GM18907 (cell line): ENCODE measurements around the gene PIK3CA.
"Not testable (repeated sequence)": the region's sequence is repeated elsewhere in the genome, so short reads cannot be mapped to it uniquely, and the experiment has no call there.

Experiments
- ATAC-seq: cut with Tn5 transposase; IDR thresholded peaks from one replicate; pipeline ENCODE4 v1.9.1; 2021; ENCODE audit warnings: mild to moderate bottlenecking, moderate library complexity; ENCODE audit not compliant: unreplicated experiment

Gene PIK3CA

GRCh38 chr3:179147873-179148615, at the start of gene PIK3CA:
Gene PIK3CA (plus strand): TSS chr3:179148357. CDS start chr3:179198826, 50,469 bp downstream.
- ATAC-seq: peak; percentile 85

- no peak for ATAC-seq
These were observed 49.6 kb upstream of the PIK3CA start for GRCh38 chr3:179098388-179099077.

- ATAC-seq: no peak
These were observed 47.5 kb upstream of the PIK3CA start for GRCh38 chr3:179100652-179101051.

GRCh38 chr3:179105881-179106280, 42.3 kb upstream of the PIK3CA start:
- no peak for ATAC-seq

GRCh38 chr3:179107617-179108016, 40.5 kb upstream of the PIK3CA start:
- ATAC-seq: no peak

- no peak for ATAC-seq
These were observed 40.1 kb upstream of the PIK3CA start for GRCh38 chr3:179108086-179108485.

GRCh38 chr3:179113903-179114302, 34.3 kb upstream of the PIK3CA start:
- ATAC-seq: no peak

GRCh38 chr3:179115444-179115843, 32.7 kb upstream of the PIK3CA start:
- not testable (repeated sequence) for ATAC-seq

- no peak for ATAC-seq
These were observed 31.3 kb upstream of the PIK3CA start for GRCh38 chr3:179116816-179117215.

GRCh38 chr3:179132191-179132890, 15.8 kb upstream of the PIK3CA start:
- not testable (repeated sequence) for ATAC-seq

- no peak for ATAC-seq
These were observed 14.6 kb upstream of the PIK3CA start for GRCh38 chr3:179133575-179133974.

GRCh38 chr3:179136195-179136594, 12.0 kb upstream of the PIK3CA start:
- no peak for ATAC-seq

GRCh38 chr3:179141890-179142289, 6.3 kb upstream of the PIK3CA start:
- no peak for ATAC-seq

- ATAC-seq: peak; percentile 22
These were observed 1.1 kb upstream of the PIK3CA start for GRCh38 chr3:179146911-179147513.

- peak; percentile 44 for ATAC-seq
These were observed 664 bp upstream of the PIK3CA start for GRCh38 chr3:179147514-179147872.

GRCh38 chr3:179148616-179149405, 654 bp downstream of the PIK3CA start:
- ATAC-seq: peak; percentile 35

- peak; percentile 35 for ATAC-seq
These were observed 1.3 kb downstream of the PIK3CA start for GRCh38 chr3:179149406-179149867.

GRCh38 chr3:179149951-179150350, 1.8 kb downstream of the PIK3CA start:
- ATAC-seq: no peak

- no peak for ATAC-seq
These were observed 2.5 kb downstream of the PIK3CA start for GRCh38 chr3:179150610-179151009.

- ATAC-seq: no peak
These were observed 3.3 kb downstream of the PIK3CA start for GRCh38 chr3:179151474-179151873.
